Measurements from ENCODE around the gene MRPL51. TPM values are rescaled to one million over a fixed set of nuclear protein-coding genes. Genes with fewer than 3 reads are reported as not detected.
"Not testable (repeated sequence)": the region's sequence is repeated elsewhere in the genome, so short reads cannot be mapped to it uniquely, and the experiment has no call there.

MRPL51 gene
- total RNA-seq, 2 donors from 2014 or later = 40.6 to 51.7 TPM

GRCh38 chr12:6478416-6478815 lies 14.6 kb downstream of the MRPL51 start:
- ATAC-seq (ENCODE audit: insufficient number of reproducible peaks, low FRiP score, low read depth) (no peak), DNase-seq (ENCODE audit: low spot score) (no peak)
- Histone ChIP-seq H3K4me1 (ENCODE audit: control insufficient read depth in 1 of 2, low read depth in 2 of 2) (no peaks in the 10 kb centered on the region), H3K9me3 (no peaks in the 10 kb centered on the region), H3K36me3 (no peaks in the 10 kb centered on the region), H3K27me3 (replicated peaks; ENCODE audit: insufficient read depth) (no peaks in the 10 kb centered on the region), H3K4me3 (no peak overlapping the region), H3K27ac (no peak overlapping the region)
- TF ChIP-seq CTCF (IDR thresholded peaks at IDR 0.05) = no peak

- not testable (repeated sequence) for DNase-seq (ENCODE audit: low spot score); H3K36me3 ChIP-seq
Observed at GRCh38 chr12:6477601-6478377, 15.3 kb downstream of the MRPL51 start.

GRCh38 chr12:6476489-6476888 lies 16.6 kb downstream of the MRPL51 start:
- H3K27me3 ChIP-seq (replicated peaks; ENCODE audit: insufficient read depth) = no peaks in the 10 kb centered on the region
- ATAC-seq (ENCODE audit: insufficient number of reproducible peaks, low FRiP score, low read depth) (no peak), DNase-seq (ENCODE audit: low spot score) (no peak)
- no peaks in the 10 kb centered on the region for H3K4me1 ChIP-seq (ENCODE audit: control insufficient read depth in 1 of 2, low read depth in 2 of 2)
- TF ChIP-seq CTCF (IDR thresholded peaks at IDR 0.05) = no peak
- H3K27ac ChIP-seq = no peak overlapping the region
- no peaks in the 10 kb centered on the region for H3K9me3 ChIP-seq
- no peak overlapping the region for H3K4me3 ChIP-seq
- no peaks in the 10 kb centered on the region for H3K36me3 ChIP-seq

More at GRCh38 chr12:6477601-6478377, 15.3 kb downstream of the MRPL51 start:
- not testable (repeated sequence) for H3K27ac ChIP-seq; H3K4me3 ChIP-seq; H3K9me3 ChIP-seq; H3K4me1 ChIP-seq (ENCODE audit: control insufficient read depth in 1 of 2, low read depth in 2 of 2); H3K27me3 ChIP-seq (replicated peaks; ENCODE audit: insufficient read depth); ATAC-seq (ENCODE audit: insufficient number of reproducible peaks, low FRiP score, low read depth)

GRCh38 chr12:6475233-6475975 lies 17.7 kb downstream of the MRPL51 start:
- H3K9me3 ChIP-seq; H3K27ac ChIP-seq; H3K4me1 ChIP-seq (ENCODE audit: control insufficient read depth in 1 of 2, low read depth in 2 of 2); H3K4me3 ChIP-seq; H3K27me3 ChIP-seq (replicated peaks; ENCODE audit: insufficient read depth); ATAC-seq (ENCODE audit: insufficient number of reproducible peaks, low FRiP score, low read depth); DNase-seq (ENCODE audit: low spot score); H3K36me3 ChIP-seq: not testable (repeated sequence)

GRCh38 chr12:6472491-6472890 lies 20.6 kb downstream of the MRPL51 start:
- no peak for ATAC-seq (ENCODE audit: insufficient number of reproducible peaks, low FRiP score, low read depth)
- Histone ChIP-seq H3K27me3 (replicated peaks; ENCODE audit: insufficient read depth) (no peaks in the 10 kb centered on the region), H3K4me1 (ENCODE audit: control insufficient read depth in 1 of 2, low read depth in 2 of 2) (peaks cover 15 to 23% of the 10 kb centered on the region in 2 donors), H3K36me3 (no peaks in the 10 kb centered on the region), H3K4me3 (no peak overlapping the region), H3K9me3 (no peaks in the 10 kb centered on the region), H3K27ac (no peak overlapping the region)
- DNase-seq (ENCODE audit: low spot score) = no peak
- TF ChIP-seq CTCF (IDR thresholded peaks at IDR 0.05) = no peak

GRCh38 chr12:6471989-6472360 lies 21.1 kb downstream of the MRPL51 start:
- Histone ChIP-seq H3K9me3 (no peaks in the 10 kb centered on the region), H3K4me1 (ENCODE audit: control insufficient read depth in 1 of 2, low read depth in 2 of 2) (peaks cover 15 to 23% of the 10 kb centered on the region in 2 donors), H3K27ac (no peak overlapping the region), H3K27me3 (replicated peaks; ENCODE audit: insufficient read depth) (no peaks in the 10 kb centered on the region), H3K4me3 (no peak overlapping the region), H3K36me3 (no peaks in the 10 kb centered on the region)
- TF ChIP-seq CTCF (IDR thresholded peaks at IDR 0.05) = no peak
- DNase-seq (ENCODE audit: low spot score) = no peak
- no peak for ATAC-seq (ENCODE audit: insufficient number of reproducible peaks, low FRiP score, low read depth)

Data from thoracic aorta (tissue), 2 donors.